Fibroblast of skin of back (primary cell): ENCODE data around the gene VASN. TPM values are rescaled to one million over a fixed set of nuclear protein-coding genes. Genes with fewer than 3 reads are reported as not detected.
"Not testable (repeated sequence)": the region's sequence is repeated elsewhere in the genome, so short reads cannot be mapped to it uniquely, and the experiment has no call there.

ENCODE experiments used
- DNase-seq: peaks from one replicate; pipeline ENCODE4 v3.0.0-alpha.2; 2013
- polyA plus RNA-seq, 2 experiments: library from polyadenylated mRNA; unstranded; fragments of 120-200 nt; gene quantifications; one replicate each; pipeline ENCODE4 v1.2.1, GENCODE V29; 2013; ENCODE audit not compliant: insufficient read length in 2 of 2

Gene VASN
- 116 TPM for polyA plus RNA-seq (2013, experiment 1 of 2; ENCODE audit: insufficient read length)
- polyA plus RNA-seq (2013, experiment 2 of 2; ENCODE audit: insufficient read length), result 121 TPM

DNA sequence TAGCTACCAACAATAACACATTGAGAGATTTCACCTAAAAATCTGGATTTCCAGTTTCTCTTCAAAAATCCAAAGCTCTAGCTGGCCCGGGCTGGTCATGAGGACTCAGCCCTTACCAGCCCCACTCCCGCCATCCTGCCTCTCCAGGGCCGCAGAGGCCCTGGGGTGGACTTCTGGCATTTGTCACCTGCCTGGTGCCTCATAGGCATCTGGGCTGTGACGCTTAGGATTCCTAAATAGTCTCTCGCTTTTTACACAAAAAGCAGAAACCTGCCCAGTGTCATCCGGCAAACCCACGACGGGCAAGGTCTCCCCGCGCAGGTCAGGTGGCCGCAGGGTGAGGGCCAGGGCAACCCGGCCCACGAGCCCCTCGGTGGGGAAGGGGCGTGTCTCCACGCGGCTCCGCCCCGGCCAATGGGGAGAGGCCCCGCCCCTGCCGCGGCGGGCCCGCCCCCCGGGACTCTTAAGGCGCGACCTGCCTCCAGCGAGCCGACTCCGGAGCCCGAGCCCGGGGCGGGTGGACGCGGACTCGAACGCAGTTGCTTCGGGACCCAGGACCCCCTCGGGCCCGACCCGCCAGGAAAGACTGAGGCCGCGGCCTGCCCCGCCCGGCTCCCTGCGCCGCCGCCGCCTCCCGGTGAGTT is at the start of gene VASN:
Gene VASN (plus strand): TSS at position 492 of the 644 bp plus-strand sequence. CDS start 9,030 bp downstream, outside the sequence.
- DNase-seq, result peak; percentile 76

- no peak for DNase-seq
These were observed 49.3 kb upstream of the VASN start for GRCh38 chr16:4322121-4323052.

GRCh38 chr16:4323071-4323844 is 48.4 kb upstream of the VASN start:
- DNase-seq, result no peak

DNA sequence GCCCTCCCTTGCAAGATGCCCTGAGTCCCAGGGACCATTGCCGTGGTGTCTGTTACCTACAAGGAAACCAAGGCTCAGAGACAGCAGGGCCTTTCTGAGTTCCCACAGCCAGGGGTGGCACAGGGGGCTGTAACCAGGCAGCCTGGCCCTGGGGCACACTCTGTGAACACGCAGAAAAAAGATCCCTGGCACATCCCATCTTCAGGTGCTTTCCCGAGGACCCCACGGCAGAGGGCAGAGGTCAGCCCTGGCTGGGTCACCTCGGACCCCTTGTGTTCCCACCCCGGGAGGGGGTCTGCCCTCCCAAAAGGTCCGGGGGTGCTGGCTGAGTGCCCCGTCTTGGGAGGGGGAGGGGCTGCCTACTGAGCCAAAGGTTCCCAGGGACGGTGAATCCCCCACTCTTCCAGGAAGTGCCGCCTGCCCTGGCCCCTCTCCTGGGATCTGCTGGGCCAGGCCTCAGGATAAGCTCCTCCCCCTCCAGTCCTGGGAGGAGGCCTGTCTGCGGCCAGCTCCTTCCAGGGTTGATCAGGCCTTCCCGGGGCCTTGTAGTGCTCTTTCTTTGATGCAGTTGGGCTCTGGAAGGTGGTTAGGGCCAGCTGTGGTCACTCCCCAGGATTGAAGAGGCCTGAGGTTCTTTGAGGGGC is 47.7 kb upstream of the VASN start:
- DNase-seq, result peak; percentile 68

GRCh38 chr16:4324492-4325252 is 47.0 kb upstream of the VASN start:
- DNase-seq, result no peak

DNA sequence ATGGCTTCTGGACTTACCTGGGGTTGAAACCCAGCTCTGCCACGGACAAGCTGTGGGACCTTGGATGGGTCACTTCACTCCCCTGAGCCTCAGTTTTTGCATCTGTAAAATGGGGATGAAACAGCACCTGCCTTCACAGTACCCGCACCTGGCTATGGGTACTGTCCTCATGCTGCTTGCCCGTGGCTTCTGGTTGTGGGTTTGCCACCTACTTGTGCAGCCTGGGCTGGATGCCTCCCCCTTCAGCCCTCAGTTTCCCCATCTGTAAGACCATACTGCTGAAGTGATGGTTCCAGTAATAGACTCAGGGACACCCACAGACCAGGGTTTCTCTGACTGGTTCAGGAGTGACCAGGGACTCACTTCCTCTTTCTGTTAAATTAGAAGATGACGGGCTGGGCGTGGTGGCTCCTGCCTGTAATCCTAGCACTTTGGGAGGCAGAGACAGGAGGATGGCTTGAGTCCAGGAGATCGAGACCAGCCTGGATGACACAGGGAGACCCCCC is 46.3 kb upstream of the VASN start:
- DNase-seq, result no peak

- no peak for DNase-seq
These were observed 44.1 kb upstream of the VASN start for GRCh38 chr16:4327386-4328045.

- DNase-seq, result peak; percentile 75
These were observed 43.4 kb upstream of the VASN start for GRCh38 chr16:4328046-4328781.

DNA sequence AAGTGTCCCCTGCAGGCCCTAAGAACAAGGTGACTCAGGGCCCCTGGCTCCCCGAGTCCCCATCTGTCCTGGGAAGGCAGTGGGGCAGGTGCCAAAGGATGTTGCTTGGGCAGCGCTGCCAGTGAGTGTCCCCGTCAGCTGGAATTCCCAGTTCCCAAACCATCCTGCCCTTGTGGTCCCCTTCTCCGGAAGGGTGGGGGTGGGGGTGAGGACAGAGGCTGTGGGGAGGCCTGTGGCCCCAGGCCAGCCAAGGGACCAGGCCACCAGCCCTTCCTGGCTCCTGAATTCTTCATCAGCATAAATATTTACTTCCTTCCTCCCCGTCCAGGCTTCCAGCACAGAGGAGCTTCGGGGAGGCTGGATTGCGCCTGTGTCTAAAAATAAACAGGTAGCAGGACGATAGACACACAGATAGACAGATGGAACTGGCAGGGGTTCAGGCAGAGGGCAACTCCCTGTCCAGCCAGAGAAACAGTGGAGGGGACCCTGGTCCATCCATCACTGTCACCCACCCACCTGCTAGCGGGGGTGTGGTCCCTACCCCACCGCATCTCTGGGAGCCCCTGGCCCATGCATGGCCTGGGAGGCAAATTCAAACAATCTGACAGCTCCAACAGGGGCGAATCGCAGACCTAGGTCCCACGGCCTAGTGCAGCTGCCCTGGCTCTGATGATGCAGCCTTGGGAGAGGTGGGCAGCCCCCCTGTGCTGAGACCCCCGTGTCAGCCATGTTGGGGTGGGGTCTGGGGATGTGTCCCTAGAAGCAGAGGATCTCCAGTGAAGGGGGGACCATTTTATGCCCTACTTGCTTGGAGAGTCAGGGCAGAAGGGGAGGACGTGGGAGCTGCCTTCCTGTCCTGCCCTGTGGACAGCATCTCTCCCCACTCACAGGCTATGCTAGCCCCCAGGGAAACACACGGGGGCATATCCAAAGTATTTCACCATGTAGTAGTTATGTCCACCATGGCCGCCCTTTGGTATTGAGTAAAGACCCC is 42.6 kb upstream of the VASN start:
- no peak for DNase-seq

DNA sequence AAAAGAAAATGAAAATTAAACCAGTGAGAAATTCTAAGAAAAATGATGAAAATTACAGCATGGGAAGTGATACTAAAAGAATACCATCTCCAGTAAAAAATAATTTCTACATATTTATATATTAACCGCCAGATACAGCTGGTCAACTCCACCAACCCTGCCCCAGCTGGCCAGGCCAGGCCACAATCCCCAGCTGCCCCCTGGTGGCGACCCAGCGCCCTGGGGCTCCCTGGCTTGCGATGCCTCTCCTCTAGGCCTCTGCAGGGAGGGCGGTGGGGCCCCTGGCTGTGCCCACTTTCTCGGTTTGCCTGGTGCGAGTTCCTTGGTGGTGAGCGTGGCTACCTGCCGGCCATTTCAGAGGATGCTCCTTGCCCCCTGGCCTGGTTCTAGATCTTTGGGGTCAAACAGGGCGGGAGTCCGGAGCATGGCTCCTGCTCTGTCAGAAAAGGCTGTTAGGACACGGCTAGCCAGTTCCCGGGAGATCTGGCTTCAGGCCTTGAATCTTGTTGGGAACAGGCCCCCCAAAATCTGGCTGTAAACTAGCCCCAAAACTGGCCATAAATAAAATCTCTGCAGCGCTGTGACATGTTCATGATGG is 41.3 kb upstream of the VASN start:
- peak; percentile 58 for DNase-seq

DNA sequence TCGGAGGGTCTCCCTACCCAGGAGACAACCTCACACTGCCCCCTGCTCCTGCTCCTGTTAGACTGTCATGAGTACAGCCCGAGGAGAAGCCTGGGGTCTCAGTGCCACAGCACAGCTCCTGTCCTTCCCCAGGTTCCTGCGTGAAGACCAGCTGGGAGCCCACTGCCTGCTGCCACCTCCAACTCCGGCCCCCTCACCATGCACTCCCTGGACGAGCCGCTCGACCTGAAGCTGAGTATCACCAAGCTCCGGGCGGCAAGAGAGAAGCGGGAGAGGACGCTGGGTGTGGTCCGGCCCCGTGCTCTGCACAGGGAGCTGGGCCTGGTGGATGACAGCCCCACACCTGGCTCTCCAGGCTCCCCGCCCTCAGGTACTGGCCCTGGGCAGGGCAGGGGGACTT is 39.6 kb upstream of the VASN start:
- no peak for DNase-seq

DNA sequence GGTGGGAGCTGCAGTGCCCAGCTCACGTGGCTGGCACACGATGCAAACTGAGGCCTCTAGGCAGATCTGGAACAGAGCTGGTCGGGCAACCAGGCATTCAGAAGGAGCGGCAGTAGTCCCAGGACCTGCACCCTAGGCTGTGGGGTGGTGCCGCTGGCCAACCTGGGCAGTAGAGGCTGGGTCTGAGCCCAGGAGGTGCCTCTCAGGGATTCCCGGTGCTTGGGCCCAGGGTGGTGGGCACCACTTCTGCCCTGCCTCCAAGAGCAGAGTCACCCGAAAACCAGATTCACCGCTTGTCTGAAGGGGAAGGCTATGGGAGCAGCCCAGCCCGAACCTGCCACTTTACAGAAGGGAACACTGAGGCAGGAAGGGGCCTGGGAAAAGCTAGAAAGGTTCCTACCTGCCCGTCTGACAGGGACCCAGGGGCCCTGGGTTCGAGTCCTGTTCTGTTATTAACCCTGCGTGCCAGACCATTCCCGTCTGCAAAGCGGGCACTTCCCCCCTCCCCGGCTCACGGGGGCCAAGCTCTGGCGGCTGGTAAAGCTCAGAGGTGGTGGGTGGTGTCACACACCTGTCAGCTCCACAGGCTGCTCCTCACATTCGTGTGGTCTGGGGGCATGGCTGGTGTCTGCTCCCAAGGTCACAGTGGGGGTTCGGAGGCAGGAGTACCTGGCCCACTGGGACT is 38.9 kb upstream of the VASN start:
- DNase-seq, result no peak

DNA sequence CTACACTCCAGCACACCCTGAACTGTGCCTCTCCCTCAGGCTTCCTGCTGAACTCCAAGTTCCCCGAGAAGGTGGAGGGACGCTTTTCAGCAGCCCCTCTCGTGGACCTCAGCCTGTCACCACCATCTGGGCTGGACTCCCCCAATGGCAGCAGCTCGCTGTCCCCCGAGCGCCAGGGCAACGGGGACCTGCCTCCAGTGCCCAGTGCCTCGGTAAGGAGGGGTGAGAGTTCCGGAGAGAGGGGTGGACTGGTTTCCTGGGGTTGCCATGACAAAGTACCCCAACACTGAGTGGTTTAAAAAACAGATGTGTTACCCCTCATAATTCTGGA is 38.4 kb upstream of the VASN start:
- no peak for DNase-seq

DNA sequence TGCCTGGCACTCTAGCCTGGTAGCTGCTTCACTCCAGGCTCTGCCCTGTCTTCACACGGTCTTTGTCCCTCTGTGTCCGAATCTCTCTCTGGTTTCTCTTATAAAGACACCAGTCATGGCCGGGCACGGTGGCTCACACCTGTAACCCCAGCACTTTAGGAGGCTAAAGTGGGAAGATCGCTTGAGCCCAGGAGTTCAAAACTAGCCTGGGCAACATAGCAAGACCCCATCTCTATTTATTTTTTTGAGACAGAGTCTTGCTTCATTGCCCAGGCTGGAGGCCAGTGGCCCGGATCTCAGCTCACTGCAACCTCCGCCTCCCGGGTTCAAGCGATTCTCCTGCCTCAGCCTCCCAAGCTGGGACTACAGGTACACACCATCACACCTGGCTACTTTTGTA is 37.9 kb upstream of the VASN start:
- DNase-seq, result not testable (repeated sequence)

DNA sequence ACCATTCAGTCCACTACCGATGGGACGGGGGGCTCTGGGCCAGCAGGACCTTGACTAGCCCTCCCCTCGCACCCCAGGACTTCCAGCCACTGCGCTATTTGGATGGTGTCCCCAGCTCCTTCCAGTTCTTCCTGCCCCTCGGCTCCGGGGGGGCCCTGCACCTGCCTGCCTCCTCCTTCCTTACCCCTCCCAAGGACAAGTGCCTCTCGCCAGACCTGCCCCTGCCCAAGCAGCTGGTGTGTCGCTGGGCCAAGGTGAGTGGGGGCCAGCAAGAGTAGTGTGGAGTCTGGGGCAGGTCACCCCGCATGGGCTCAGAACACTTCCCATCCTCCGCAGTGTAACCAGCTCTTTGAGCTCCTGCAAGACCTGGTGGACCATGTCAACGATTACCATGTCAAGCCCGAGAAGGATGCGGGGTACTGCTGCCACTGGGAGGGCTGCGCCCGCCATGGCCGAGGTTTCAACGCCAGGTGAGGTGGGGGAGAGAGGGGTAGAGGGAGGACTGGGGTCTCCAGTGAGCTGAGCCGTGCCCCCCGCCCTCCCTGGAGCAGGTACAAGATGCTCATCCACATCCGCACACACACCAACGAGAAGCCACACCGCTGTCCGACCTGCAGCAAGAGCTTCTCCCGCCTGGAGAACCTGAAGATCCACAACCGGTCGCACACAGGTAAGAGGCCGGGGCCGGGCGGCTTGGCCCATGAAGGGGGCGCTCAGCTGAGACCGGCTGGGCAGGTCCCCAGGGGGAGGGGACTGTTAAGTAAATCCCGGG is 36.7 kb upstream of the VASN start:
- no peak for DNase-seq

GRCh38 chr16:4336701-4337539 is 34.7 kb upstream of the VASN start:
- DNase-seq, result no peak
